ENCODE data around the gene LDLRAD4. TPM values are rescaled to one million over a fixed set of nuclear protein-coding genes. Genes with fewer than 3 reads are reported as not detected.
"Not testable (repeated sequence)": the region's sequence is repeated elsewhere in the genome, so short reads cannot be mapped to it uniquely, and the experiment has no call there.

The LDLRAD4 gene
- total RNA-seq, 1 experiment from 2014 or later: not detected

- no peak for DNase-seq (ENCODE audit: low read depth)
Measured at GRCh38 chr18:13246121-13246520, 27.6 kb downstream of the LDLRAD4 start.

GRCh38 chr18:13246591-13246990 is 28.0 kb downstream of the LDLRAD4 start:
- no peak for DNase-seq (ENCODE audit: low read depth)

GRCh38 chr18:13247506-13247905 is 28.9 kb downstream of the LDLRAD4 start:
- DNase-seq (ENCODE audit: low read depth): no peak

- DNase-seq (ENCODE audit: low read depth): no peak
Measured at GRCh38 chr18:13252686-13253410, 34.3 kb downstream of the LDLRAD4 start.

GRCh38 chr18:13253786-13254688 is 35.5 kb downstream of the LDLRAD4 start:
- DNase-seq (ENCODE audit: low read depth): no peak

GRCh38 chr18:13254971-13255927 is 36.7 kb downstream of the LDLRAD4 start:
- DNase-seq (ENCODE audit: low read depth): no peak

- DNase-seq (ENCODE audit: low read depth): no peak
Measured at GRCh38 chr18:13256444-13257305, 38.1 kb downstream of the LDLRAD4 start.

- DNase-seq (ENCODE audit: low read depth): no peak
Measured at GRCh38 chr18:13257361-13257980, 38.9 kb downstream of the LDLRAD4 start.

GRCh38 chr18:13258921-13259320 is 40.4 kb downstream of the LDLRAD4 start:
- DNase-seq (ENCODE audit: low read depth): no peak

GRCh38 chr18:13259701-13260100 is 41.1 kb downstream of the LDLRAD4 start:
- DNase-seq (ENCODE audit: low read depth): no peak

GRCh38 chr18:13260197-13260934 is 41.8 kb downstream of the LDLRAD4 start:
- DNase-seq (ENCODE audit: low read depth): no peak

- no peak for DNase-seq (ENCODE audit: low read depth)
Measured at GRCh38 chr18:13260935-13261640, 42.5 kb downstream of the LDLRAD4 start.

GRCh38 chr18:13261661-13262357 is 43.2 kb downstream of the LDLRAD4 start:
- no peak for DNase-seq (ENCODE audit: low read depth)

GRCh38 chr18:13262358-13262680 is 43.8 kb downstream of the LDLRAD4 start:
- DNase-seq (ENCODE audit: low read depth): not testable (repeated sequence)

- no peak for DNase-seq (ENCODE audit: low read depth)
Measured at GRCh38 chr18:13262839-13263691, 44.5 kb downstream of the LDLRAD4 start.

GRCh38 chr18:13264091-13265007 is 45.8 kb downstream of the LDLRAD4 start:
- no peak for DNase-seq (ENCODE audit: low read depth)
